ENCODE measurements around the gene TANGO6.

Gene TANGO6

DNA sequence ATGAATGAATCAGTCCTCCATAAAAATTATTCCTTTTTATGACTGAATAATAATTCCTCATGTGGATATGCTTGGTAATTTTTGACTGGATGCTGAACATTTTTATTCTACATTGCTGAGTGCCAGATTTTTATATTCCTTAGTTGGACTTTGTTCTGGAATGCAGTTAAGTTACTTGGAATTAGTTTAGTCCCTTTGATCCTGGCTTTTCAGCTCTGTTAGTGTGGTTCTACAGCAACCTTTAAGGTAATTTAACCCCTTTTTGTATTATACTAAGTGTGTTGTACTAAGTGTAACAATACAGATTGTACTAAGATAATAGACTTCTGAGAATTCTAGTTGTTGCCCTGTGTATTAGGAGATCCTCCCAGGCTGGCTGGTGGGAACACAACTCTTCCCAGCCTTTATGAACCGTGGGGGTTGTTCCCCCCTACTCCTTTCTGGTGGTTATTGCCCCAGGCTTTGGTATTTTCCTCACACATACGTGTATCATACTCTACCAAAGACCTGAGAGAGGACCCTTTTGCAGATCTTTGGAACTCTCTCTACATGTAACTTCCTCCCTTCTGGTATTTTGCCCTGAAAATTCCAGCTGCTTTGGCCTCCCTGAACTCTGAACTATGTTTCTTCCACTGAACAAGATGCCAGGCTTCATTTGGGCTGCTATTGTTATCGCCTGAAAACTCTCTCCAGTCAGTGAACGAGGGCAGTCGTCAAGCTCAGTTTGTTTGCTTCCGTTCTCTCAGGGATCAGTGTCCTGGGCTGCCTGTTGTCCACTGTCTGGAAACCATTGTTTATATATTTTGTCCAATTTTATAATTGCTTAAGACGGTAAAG, 30.5 kb downstream of the TANGO6 start:
- Histone ChIP-seq H3K4me1 (ENCODE audit: control insufficient read depth, insufficient read depth, low read length) (peaks cover 9% of the 10 kb centered on the region), H3K9ac (ENCODE audit: low read depth, low read length) (no peak overlapping the region), H3K9me3 (ENCODE audit: control insufficient read depth, insufficient read depth, low read length) (no peaks in the 10 kb centered on the region), H3K4me3 (ENCODE audit: low read depth, low read length) (no peak overlapping the region), H3K27me3 (ENCODE audit: control insufficient read depth, insufficient read depth, low read length) (no peaks in the 10 kb centered on the region), H3K36me3 (ENCODE audit: control insufficient read depth, insufficient read depth, low read length) (no peaks in the 10 kb centered on the region)

DNA sequence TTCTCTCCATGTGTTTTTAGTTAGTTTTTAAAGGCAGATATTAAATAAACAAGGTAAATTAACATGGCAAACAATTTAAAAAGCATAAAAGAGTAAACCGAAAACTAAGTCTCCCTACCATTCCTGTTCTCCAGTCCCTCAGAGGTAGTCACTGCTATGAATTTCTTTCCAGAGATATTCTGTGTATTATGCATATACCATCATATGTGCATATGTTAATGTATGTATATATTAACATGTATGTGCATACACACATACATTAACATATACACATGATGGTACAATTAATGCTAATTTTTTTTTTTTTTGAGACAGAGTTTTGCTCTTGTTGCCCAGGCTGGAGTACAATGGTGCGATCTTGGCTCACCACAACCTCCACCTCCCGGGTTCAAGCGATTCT, 32.5 kb downstream of the TANGO6 start:
- no peaks in the 10 kb centered on the region for H3K27me3 ChIP-seq (ENCODE audit: control insufficient read depth, insufficient read depth, low read length)
- no peaks in the 10 kb centered on the region for H3K9me3 ChIP-seq (ENCODE audit: control insufficient read depth, insufficient read depth, low read length)
- H3K4me3 ChIP-seq (ENCODE audit: low read depth, low read length): no peak overlapping the region
- no peaks in the 10 kb centered on the region for H3K4me1 ChIP-seq (ENCODE audit: control insufficient read depth, insufficient read depth, low read length)
- H3K36me3 ChIP-seq (ENCODE audit: control insufficient read depth, insufficient read depth, low read length): no peaks in the 10 kb centered on the region
- no peak overlapping the region for H3K9ac ChIP-seq (ENCODE audit: low read depth, low read length)

DNA sequence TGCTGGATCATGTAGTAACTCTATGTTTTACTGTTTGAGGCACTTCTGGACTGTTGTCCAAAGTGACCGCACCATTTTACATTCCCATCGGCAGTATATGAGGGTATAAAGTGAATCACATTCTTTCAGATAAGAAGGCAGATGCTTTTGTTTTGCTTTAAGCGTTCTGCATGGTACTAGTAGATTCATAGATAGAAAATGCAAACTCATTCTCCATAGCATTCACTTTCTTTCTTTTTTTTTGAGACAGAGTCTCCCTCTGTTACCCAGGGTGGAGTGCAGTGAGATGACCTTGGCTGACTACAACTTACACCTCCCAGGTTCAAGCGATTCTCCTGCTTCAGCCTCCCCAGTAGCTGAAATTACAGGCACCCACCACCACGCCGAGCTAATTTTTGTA, 40.4 kb downstream of the TANGO6 start:
- Histone ChIP-seq H3K4me1 (ENCODE audit: control insufficient read depth, insufficient read depth, low read length) (no peaks in the 10 kb centered on the region), H3K9me3 (ENCODE audit: control insufficient read depth, insufficient read depth, low read length) (no peaks in the 10 kb centered on the region), H3K36me3 (ENCODE audit: control insufficient read depth, insufficient read depth, low read length) (no peaks in the 10 kb centered on the region), H3K27me3 (ENCODE audit: control insufficient read depth, insufficient read depth, low read length) (no peaks in the 10 kb centered on the region), H3K9ac (ENCODE audit: low read depth, low read length) (no peak overlapping the region), H3K4me3 (ENCODE audit: low read depth, low read length) (no peak overlapping the region)

DNA sequence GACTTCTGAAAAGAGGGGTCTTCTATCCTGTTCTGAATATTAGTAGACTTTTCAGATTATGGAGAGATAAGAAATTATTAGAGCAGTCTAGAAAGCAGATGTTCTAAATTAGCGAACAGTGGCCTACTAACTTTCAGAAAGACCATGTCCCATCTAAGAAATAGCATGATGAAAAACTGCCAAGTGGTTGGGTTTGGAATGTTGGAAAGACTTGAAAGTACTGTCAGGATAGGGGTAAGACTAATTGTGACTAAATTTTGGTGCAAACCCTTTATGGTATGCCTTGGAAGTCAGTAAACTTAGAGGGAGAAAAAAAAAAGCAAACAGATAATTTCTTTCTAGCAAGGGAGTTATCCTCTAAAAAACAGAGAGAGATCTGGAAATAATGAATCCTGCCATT, 41.1 kb downstream of the TANGO6 start:
- H3K36me3 ChIP-seq (ENCODE audit: control insufficient read depth, insufficient read depth, low read length): no peaks in the 10 kb centered on the region
- no peak overlapping the region for H3K4me3 ChIP-seq (ENCODE audit: low read depth, low read length)
- no peaks in the 10 kb centered on the region for H3K27me3 ChIP-seq (ENCODE audit: control insufficient read depth, insufficient read depth, low read length)
- H3K9me3 ChIP-seq (ENCODE audit: control insufficient read depth, insufficient read depth, low read length): no peaks in the 10 kb centered on the region
- H3K4me1 ChIP-seq (ENCODE audit: control insufficient read depth, insufficient read depth, low read length): no peaks in the 10 kb centered on the region
- H3K9ac ChIP-seq (ENCODE audit: low read depth, low read length): no peak overlapping the region

DNA sequence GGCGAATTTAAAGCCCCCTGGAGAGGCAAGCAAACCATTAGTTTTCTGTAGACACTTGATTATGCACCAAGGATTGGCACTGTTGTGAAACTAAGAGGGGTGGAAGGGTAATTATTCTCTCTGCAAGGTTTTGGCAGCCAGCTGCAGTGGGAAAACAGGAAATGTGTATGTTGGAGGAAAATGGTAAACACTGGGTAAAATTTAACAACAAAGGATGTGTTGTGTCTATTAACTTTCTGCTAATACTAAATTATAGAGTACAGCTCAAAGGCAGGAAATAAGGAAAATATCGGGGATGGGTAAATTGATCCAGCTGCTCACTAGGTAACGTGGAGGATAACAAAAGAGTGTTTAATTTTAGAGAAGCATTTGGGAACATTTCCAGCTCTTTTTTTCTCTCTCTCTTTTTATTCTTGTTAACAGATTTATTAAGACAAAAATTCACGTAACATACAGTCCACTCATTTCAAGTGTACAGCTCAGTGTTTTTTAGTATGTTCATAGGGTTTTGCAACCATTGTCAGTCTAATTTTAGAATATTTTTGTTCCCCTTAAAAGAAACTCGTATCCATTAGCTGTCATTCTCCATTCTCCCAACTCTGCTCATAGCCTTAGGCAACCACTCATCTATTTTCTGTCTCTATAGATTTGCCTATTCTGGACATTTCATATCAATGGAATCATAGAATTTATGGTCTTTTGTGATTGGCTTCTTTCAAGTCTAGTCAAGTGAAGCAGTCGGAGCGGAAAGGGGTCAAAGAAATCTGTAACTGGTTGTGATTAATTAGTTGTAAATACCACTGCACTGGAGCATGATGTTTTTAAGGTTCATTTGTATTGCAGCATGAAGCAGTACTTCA, 41.8 kb downstream of the TANGO6 start:
- Histone ChIP-seq H3K4me1 (ENCODE audit: control insufficient read depth, insufficient read depth, low read length) (no peaks in the 10 kb centered on the region), H3K36me3 (ENCODE audit: control insufficient read depth, insufficient read depth, low read length) (no peaks in the 10 kb centered on the region), H3K9me3 (ENCODE audit: control insufficient read depth, insufficient read depth, low read length) (no peaks in the 10 kb centered on the region), H3K9ac (ENCODE audit: low read depth, low read length) (no peak overlapping the region), H3K4me3 (ENCODE audit: low read depth, low read length) (no peak overlapping the region), H3K27me3 (ENCODE audit: control insufficient read depth, insufficient read depth, low read length) (no peaks in the 10 kb centered on the region)

GRCh38 chr16:68887107-68887506, 43.8 kb downstream of the TANGO6 start:
- H3K4me1 ChIP-seq (ENCODE audit: control insufficient read depth, insufficient read depth, low read length): no peaks in the 10 kb centered on the region
- H3K36me3 ChIP-seq (ENCODE audit: control insufficient read depth, insufficient read depth, low read length): no peaks in the 10 kb centered on the region
- no peak overlapping the region for H3K4me3 ChIP-seq (ENCODE audit: low read depth, low read length)
- no peaks in the 10 kb centered on the region for H3K27me3 ChIP-seq (ENCODE audit: control insufficient read depth, insufficient read depth, low read length)
- H3K9me3 ChIP-seq (ENCODE audit: control insufficient read depth, insufficient read depth, low read length): no peaks in the 10 kb centered on the region
- H3K9ac ChIP-seq (ENCODE audit: low read depth, low read length): no peak overlapping the region

DNA sequence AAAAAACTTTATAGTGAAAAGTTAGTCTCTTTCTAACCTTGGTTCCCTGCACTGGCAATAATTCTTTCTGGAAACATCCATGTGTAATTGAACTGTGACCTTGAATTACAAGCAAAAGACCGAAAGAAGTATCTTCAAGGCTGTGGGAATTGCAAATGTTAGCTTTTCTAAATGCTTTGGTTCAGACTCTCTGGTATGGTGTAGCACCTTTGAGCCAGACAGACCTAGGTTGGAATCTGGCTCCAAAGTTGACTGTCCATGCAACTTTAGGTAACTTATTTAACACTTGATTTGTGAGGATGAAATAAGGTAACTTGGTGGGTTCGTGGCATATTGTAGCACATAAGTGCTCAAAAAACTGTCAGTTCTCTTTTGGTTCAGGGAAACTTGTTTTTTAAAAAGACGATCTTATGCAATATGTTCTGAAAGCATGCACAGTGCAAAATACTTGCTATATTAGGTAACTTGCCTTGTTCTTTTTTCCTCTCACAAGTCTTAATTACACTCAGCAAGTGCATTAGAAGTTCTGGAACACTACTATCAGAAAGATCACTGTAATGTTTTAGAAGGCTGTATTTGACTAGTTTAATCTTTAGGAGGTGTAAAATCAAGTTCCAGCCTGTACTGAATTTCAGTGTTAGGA, 46.3 kb downstream of the TANGO6 start:
- H3K4me3 ChIP-seq (ENCODE audit: low read depth, low read length): no peak overlapping the region
- H3K9me3 ChIP-seq (ENCODE audit: control insufficient read depth, insufficient read depth, low read length): no peaks in the 10 kb centered on the region
- no peaks in the 10 kb centered on the region for H3K27me3 ChIP-seq (ENCODE audit: control insufficient read depth, insufficient read depth, low read length)
- no peak overlapping the region for H3K9ac ChIP-seq (ENCODE audit: low read depth, low read length)
- no peaks in the 10 kb centered on the region for H3K4me1 ChIP-seq (ENCODE audit: control insufficient read depth, insufficient read depth, low read length)
- H3K36me3 ChIP-seq (ENCODE audit: control insufficient read depth, insufficient read depth, low read length): no peaks in the 10 kb centered on the region

DNA sequence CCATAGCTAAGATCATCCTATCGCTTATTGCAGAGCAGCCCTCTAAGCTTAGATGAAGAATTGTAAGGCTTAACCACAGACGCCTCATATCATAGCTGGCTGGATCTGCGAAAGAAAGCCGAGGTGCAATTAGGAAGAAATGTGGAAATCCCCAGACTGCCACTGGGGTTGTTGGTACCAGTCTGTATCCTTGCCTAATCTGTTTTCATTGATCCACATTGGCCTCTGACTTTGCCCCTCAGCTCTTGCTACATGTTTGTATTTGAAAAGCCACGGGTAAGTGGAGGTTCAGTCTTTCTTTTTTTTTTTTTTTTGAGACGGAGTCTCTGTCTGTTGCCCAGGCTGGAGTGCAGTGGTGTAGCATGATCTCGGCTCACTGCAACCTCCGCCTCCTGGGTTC, 48.9 kb downstream of the TANGO6 start:
- Histone ChIP-seq H3K4me3 (ENCODE audit: low read depth, low read length) (no peak overlapping the region), H3K9me3 (ENCODE audit: control insufficient read depth, insufficient read depth, low read length) (no peaks in the 10 kb centered on the region), H3K27me3 (ENCODE audit: control insufficient read depth, insufficient read depth, low read length) (no peaks in the 10 kb centered on the region), H3K4me1 (ENCODE audit: control insufficient read depth, insufficient read depth, low read length) (no peaks in the 10 kb centered on the region), H3K36me3 (ENCODE audit: control insufficient read depth, insufficient read depth, low read length) (no peaks in the 10 kb centered on the region), H3K9ac (ENCODE audit: low read depth, low read length) (no peak overlapping the region)

GRCh38 chr16:68892898-68893297, 49.6 kb downstream of the TANGO6 start:
- no peaks in the 10 kb centered on the region for H3K9me3 ChIP-seq (ENCODE audit: control insufficient read depth, insufficient read depth, low read length)
- no peaks in the 10 kb centered on the region for H3K27me3 ChIP-seq (ENCODE audit: control insufficient read depth, insufficient read depth, low read length)
- no peaks in the 10 kb centered on the region for H3K36me3 ChIP-seq (ENCODE audit: control insufficient read depth, insufficient read depth, low read length)
- no peak overlapping the region for H3K9ac ChIP-seq (ENCODE audit: low read depth, low read length)
- H3K4me1 ChIP-seq (ENCODE audit: control insufficient read depth, insufficient read depth, low read length): no peaks in the 10 kb centered on the region
- no peak overlapping the region for H3K4me3 ChIP-seq (ENCODE audit: low read depth, low read length)

DNA sequence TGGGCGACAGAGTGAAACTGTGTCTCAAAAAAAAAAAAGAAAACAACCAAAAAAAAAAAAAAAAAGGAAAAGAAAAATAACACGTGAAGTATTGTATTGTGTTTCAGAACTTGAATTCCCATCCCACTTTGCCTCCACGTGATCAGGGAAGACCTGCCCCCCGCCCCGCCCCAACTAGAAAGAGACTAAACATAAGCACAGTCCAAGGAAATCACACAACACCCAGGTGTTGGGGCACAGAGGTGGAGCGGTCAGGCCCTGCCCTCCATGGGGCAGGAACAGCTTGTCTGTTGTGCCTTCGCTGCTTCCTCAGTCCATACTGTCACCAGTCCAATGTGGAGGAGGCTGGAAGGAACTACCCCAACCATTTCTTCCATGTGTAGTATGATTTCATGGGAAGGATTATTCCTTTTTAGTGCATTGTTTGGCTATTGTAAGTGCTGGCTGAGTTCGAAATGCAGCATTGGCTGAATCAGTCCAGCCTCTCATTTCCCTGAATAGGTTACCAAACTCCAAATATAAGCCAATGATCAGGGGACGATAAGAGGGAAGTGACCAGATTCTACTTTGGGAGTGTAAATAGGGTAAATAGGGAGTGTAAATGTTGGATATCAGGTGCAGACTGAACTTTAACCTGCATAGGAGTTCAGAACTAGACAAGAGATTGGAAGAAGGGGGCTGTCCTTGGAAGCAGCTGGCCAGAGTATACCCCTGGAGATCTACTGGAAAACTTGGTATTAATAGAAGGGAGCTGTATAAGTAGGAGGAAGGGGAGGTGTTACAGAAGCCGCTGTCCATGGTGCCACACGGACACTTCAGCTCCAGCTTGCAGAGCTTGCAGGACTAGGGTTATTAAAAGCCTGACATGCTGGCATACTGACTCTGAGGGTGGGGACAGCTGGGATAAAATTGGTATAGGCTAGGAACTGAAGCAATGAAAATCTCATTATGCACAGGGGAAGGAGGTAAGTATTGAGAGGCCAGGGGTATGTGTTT, 50.7 kb downstream of the TANGO6 start:
- Histone ChIP-seq H3K4me1 (ENCODE audit: control insufficient read depth, insufficient read depth, low read length) (no peaks in the 10 kb centered on the region), H3K27me3 (ENCODE audit: control insufficient read depth, insufficient read depth, low read length) (no peaks in the 10 kb centered on the region), H3K9ac (ENCODE audit: low read depth, low read length) (no peak overlapping the region), H3K36me3 (ENCODE audit: control insufficient read depth, insufficient read depth, low read length) (no peaks in the 10 kb centered on the region), H3K4me3 (ENCODE audit: low read depth, low read length) (no peak overlapping the region), H3K9me3 (ENCODE audit: control insufficient read depth, insufficient read depth, low read length) (no peaks in the 10 kb centered on the region)

DNA sequence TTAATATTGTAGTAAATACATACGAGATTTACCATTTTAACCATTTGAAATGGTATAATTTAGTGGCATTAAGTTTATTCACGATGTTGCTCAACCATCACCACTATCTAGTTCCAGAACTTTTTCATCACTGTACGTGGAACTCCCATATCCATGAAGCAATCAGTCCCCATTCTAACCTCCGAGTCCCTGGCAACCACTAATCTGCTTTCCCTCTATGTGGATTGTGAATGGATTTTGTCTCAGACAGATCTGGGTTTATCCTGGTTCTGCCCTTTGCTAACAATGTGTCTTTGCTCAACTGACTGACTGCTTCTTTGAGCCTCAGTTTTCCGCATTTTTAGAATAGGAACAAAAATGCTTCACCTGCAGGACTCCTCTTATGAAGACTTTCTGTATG, 51.4 kb downstream of the TANGO6 start:
- no peak overlapping the region for H3K4me3 ChIP-seq (ENCODE audit: low read depth, low read length)
- no peaks in the 10 kb centered on the region for H3K4me1 ChIP-seq (ENCODE audit: control insufficient read depth, insufficient read depth, low read length)
- H3K36me3 ChIP-seq (ENCODE audit: control insufficient read depth, insufficient read depth, low read length): no peaks in the 10 kb centered on the region
- H3K9ac ChIP-seq (ENCODE audit: low read depth, low read length): no peak overlapping the region
- no peaks in the 10 kb centered on the region for H3K27me3 ChIP-seq (ENCODE audit: control insufficient read depth, insufficient read depth, low read length)
- H3K9me3 ChIP-seq (ENCODE audit: control insufficient read depth, insufficient read depth, low read length): no peaks in the 10 kb centered on the region

Data from iPS-15b (cell line).